Endothelial cell of umbilical vein (primary cell): ENCODE results near the gene PKD1L1. TPM values are rescaled to one million over a fixed set of nuclear protein-coding genes. Genes with fewer than 3 reads are reported as not detected.

Experiments used
- BruUV-seq: library from RNA; stranded (reverse); fragments of 400-500 nt; replicated peaks from 2 replicates; lab custom pipeline; 2021; lab: Mats Ljungman, UMichigan
- CTCF ChIA-PET: fragments of 300-600, 350-600 bp; sonication (Branson Sonifier 250); formaldehyde crosslinking; loops from one replicate; lab custom pipeline; 2021; ENCODE audit warnings: antibody characterized with exemption, inconsistent platforms; lab: Charles Lee
- POLR2A ChIA-PET: fragments of 300-600, 350-600 bp; sonication (Branson Sonifier 250); formaldehyde crosslinking; loops from one replicate; lab custom pipeline; 2021; ENCODE audit warnings: antibody characterized with exemption, inconsistent platforms; lab: Charles Lee
- DNase-seq: peaks from one replicate; pipeline ENCODE4 v3.0.0-alpha.2; 2011; ENCODE audit warnings: low read depth, low spot score
- FAIRE-seq: peaks from 2 replicates; lab custom pipeline; 2011; peaks lifted over from hg19 to GRCh38; lab: Jason Lieb, UNC
- H2AFZ ChIP-seq: 2 replicates; pipeline ENCODE4 v1.6.0; 2012; ENCODE audit warnings: low read depth, low read length, control low read depth, inconsistent platforms
- H3K27ac ChIP-seq: 2 replicates; pipeline ENCODE4 v1.5.1; 2011; ENCODE audit warnings: low read depth, mild to moderate bottlenecking, control low read depth, low read length, moderate library complexity; ENCODE audit not compliant: insufficient read depth
- H3K27me3 ChIP-seq, 2 experiments: 2 replicates each; pipeline versions ENCODE4 v1.6.0 to v1.6.1; 2011; ENCODE audit warnings: low read length in 2 of 2, mixed read lengths in 1 of 2; ENCODE audit not compliant: control insufficient read depth in 2 of 2, insufficient read depth in 2 of 2
- H3K36me3 ChIP-seq, 2 experiments: 2 replicates in 1 of 2; 3 replicates in 1 of 2; pipeline ENCODE4 v1.5.1; 2011; ENCODE audit warnings: low read length in 2 of 2, mild to moderate bottlenecking in 1 of 2, moderate library complexity in 1 of 2; ENCODE audit not compliant: control insufficient read depth in 2 of 2, insufficient read depth in 2 of 2; ENCODE audit errors: extremely low read depth in 1 of 2
- H3K4me1 ChIP-seq: 3 replicates; pipeline ENCODE4 v1.5.1; 2011; ENCODE audit warnings: mild to moderate bottlenecking, low read length; ENCODE audit not compliant: control insufficient read depth, insufficient read depth; ENCODE audit errors: extremely low read depth
- H3K4me2 ChIP-seq: 2 replicates; pipeline ENCODE4 v1.6.1; 2011; ENCODE audit warnings: low read length, control low read depth, mixed read lengths; ENCODE audit not compliant: insufficient read depth
- H3K4me3 ChIP-seq, 3 experiments: fragments of 200-600 bp in 1 of 3; sonication (generic), shearing (Covaris generic) in 1 of 3; replicated peaks in 1 of 3; 2 replicates each; pipeline ENCODE4 v1.5.1; 2011 to 2016; ENCODE audit warnings: control low read depth in 3 of 3, low read length in 3 of 3, mild to moderate bottlenecking in 2 of 3, inconsistent platforms in 1 of 3, low read depth in 1 of 3, moderate library complexity in 1 of 3; ENCODE audit not compliant: insufficient read depth in 1 of 3
- H3K79me2 ChIP-seq: 2 replicates; pipeline ENCODE4 v1.6.0; 2012; ENCODE audit warnings: low read length, inconsistent platforms; ENCODE audit not compliant: control insufficient read depth, insufficient read depth
- H3K9ac ChIP-seq: replicated peaks from 2 replicates; pipeline ENCODE3; 2011; ENCODE audit warnings: low read length, control low read depth; ENCODE audit not compliant: insufficient read depth; ENCODE audit errors: extremely low read depth
- H3K9me1 ChIP-seq: replicated peaks from 3 replicates; pipeline ENCODE4 v1.6.0; 2011; ENCODE audit warnings: mild to moderate bottlenecking, low read length; ENCODE audit not compliant: control insufficient read depth, insufficient read depth; ENCODE audit errors: extremely low read depth
- H3K9me3 ChIP-seq: replicated peaks from 2 replicates; pipeline ENCODE4 v1.5.1; 2012; ENCODE audit warnings: low read length, inconsistent platforms; ENCODE audit not compliant: control insufficient read depth, insufficient read depth
- H4K20me1 ChIP-seq: replicated peaks from 2 replicates; pipeline ENCODE3; 2011; ENCODE audit warnings: mild to moderate bottlenecking, low read length; ENCODE audit not compliant: control insufficient read depth, insufficient read depth; ENCODE audit errors: extremely low read depth
- EZH2 ChIP-seq: IDR thresholded peaks from 2 replicates; pipeline ENCODE4 v1.6.1; 2012; ENCODE audit warnings: borderline replicate concordance, low read depth, mild to moderate bottlenecking, moderate library complexity, low read length, inconsistent platforms; ENCODE audit not compliant: severe bottlenecking
- FOS ChIP-seq: IDR thresholded peaks from 2 replicates; pipeline ENCODE4 v1.6.1; 2011; ENCODE audit warnings: mild to moderate bottlenecking, low read length, moderate library complexity, borderline replicate concordance; ENCODE audit not compliant: insufficient read depth
- GATA2 ChIP-seq: IDR thresholded peaks from 2 replicates; pipeline ENCODE4 v1.7.0; 2011; ENCODE audit warnings: low read depth, mild to moderate bottlenecking, moderate library complexity, mixed read lengths, low read length; ENCODE audit not compliant: insufficient read length, insufficient read depth
- JUN ChIP-seq: IDR thresholded peaks from 2 replicates; pipeline ENCODE4 v1.6.1; 2011; ENCODE audit warnings: borderline replicate concordance, low read depth; ENCODE audit not compliant: insufficient read length, insufficient read depth
- MAX ChIP-seq: IDR thresholded peaks from 2 replicates; pipeline ENCODE4 v1.6.1; 2011; ENCODE audit not compliant: insufficient read depth, insufficient read length
- MYC ChIP-seq: IDR thresholded peaks from one replicate; pipeline ENCODE4 v1.6.1; 2011; ENCODE audit warnings: mild to moderate bottlenecking, low read depth, low read length
- POLR2A ChIP-seq: IDR thresholded peaks from 2 replicates; pipeline ENCODE4 v1.6.1; 2012; ENCODE audit warnings: low read depth, mild to moderate bottlenecking, control low read depth, low read length
- POLR2AphosphoS5 ChIP-seq: IDR thresholded peaks from 2 replicates; pipeline ENCODE4 v1.6.1; 2012; ENCODE audit warnings: low read depth, mild to moderate bottlenecking, control low read depth, low read length, moderate library complexity; ENCODE audit not compliant: insufficient read depth
- dilution Hi-C: fragments of 300-500 bp; cut with MboI; formaldehyde crosslinking; loops from one replicate; pipeline ENCODE4 v1.15.0; 2019; ENCODE audit warnings: low sequenced_read_pairs; ENCODE audit not compliant: extremely low pct_ligation_motif_present
- intact Hi-C: fragments of 100-400 bp; cut with micrococcal nuclease; formaldehyde crosslinking; loops from one replicate; pipeline ENCODE4 v1.10.0; 2022
- polyA plus RNA-seq, 4 experiments: library from polyadenylated mRNA; depleted of rRNA in 3 of 4; stranded (reverse) in 3 of 4; unstranded in 1 of 4; fragments of >200 nt; gene quantifications; 2 replicates each; pipeline versions ENCODE4 v1.2.1 to v1.2.3, GENCODE V29; 2011 to 2012; ENCODE audit warnings: missing spikeins in 1 of 4
- total RNA-seq: library from RNA; stranded (reverse); gene quantifications from 2 replicates; pipeline ENCODE4 v1.2.3, GENCODE V29; 2021

PKD1L1 gene
- total and polyA plus RNA-seq, 2 donors (not counting 3 experiments of a cell fraction or from before 2014, with no cell fraction given) = 4.1 to 5.9 TPM

- POLR2A ChIA-PET = no interaction called here
- Histone ChIP-seq H3K79me2 (no peaks in the 10 kb centered on the region), H3K27me3 (peaks cover 0 to 2% of the 10 kb centered on the region in 2 experiments), H3K9ac (no peak overlapping the region), H3K9me3 (no peaks in the 10 kb centered on the region), H3K4me2 (no peak overlapping the region), H2AFZ (no peak overlapping the region), H3K9me1 (no peaks in the 10 kb centered on the region), H3K4me1 (no peaks in the 10 kb centered on the region), H4K20me1 (no peaks in the 10 kb centered on the region), H3K27ac (no peak overlapping the region), H3K4me3 (no peak overlapping the region), H3K36me3 (no peaks in the 10 kb centered on the region)
- DNase-seq (no peak), FAIRE-seq (no peak)
- CTCF ChIA-PET = interaction anchor here (1.0 kb wide), 1 partner anchor 69 kb away, joined by 3 read pairs; no protein-coding TSS in a partner anchor
- dilution Hi-C loops (no loop called here), intact Hi-C loops (loop anchor here (5.0 kb wide), 1 partner anchor 218 kb away; no protein-coding TSS in a partner anchor)
- no peak for TF ChIP-seq POLR2A
- no peak for TF ChIP-seq GATA2
- no peak for TF ChIP-seq MYC
- TF ChIP-seq FOS = no peak
- no peak for TF ChIP-seq POLR2AphosphoS5
- TF ChIP-seq MAX = no peak
- TF ChIP-seq EZH2 = no peak
- TF ChIP-seq JUN = no peak
- BruUV-seq = no TSS peak
Observed at GRCh38 chr7:47893721-47894365, 54.4 kb downstream of the PKD1L1 start.
